ENCODE results near the gene UBE2U.

Gene UBE2U

GRCh38 chr1:64240206-64240605 is 36.8 kb downstream of the UBE2U start:
- in situ Hi-C loops (cut with MboI; ENCODE audit: low sequenced_read_pairs, unreplicated experiment) = loop anchor here (25.0 kb wide), 2 partner anchors 553 to 628 kb away; no protein-coding TSS in a partner anchor
- no peak for DNase-seq (ENCODE audit: low spot score)
- TF ChIP-seq CTCF (IDR thresholded peaks at IDR 0.05; ENCODE audit: borderline replicate concordance, control extremely low read depth, extremely low read depth, insufficient read depth, missing control alignments) = no peak

- no peak for TF ChIP-seq CTCF (IDR thresholded peaks at IDR 0.05; ENCODE audit: borderline replicate concordance, control extremely low read depth, extremely low read depth, insufficient read depth, missing control alignments)
- in situ Hi-C loops (cut with MboI; ENCODE audit: low sequenced_read_pairs, unreplicated experiment) = loop anchor here (25.0 kb wide), 2 partner anchors 554 to 629 kb away; no protein-coding TSS in a partner anchor
These were observed 37.6 kb downstream of the UBE2U start for GRCh38 chr1:64241069-64241468.

GRCh38 chr1:64242895-64243756 is 39.7 kb downstream of the UBE2U start:
- in situ Hi-C loops (cut with MboI; ENCODE audit: low sequenced_read_pairs, unreplicated experiment) = loop anchor here (25.0 kb wide), 2 partner anchors 556 to 631 kb away; no protein-coding TSS in a partner anchor
- DNase-seq (ENCODE audit: low spot score) = no peak
- no peak for TF ChIP-seq CTCF (IDR thresholded peaks at IDR 0.05; ENCODE audit: borderline replicate concordance, control extremely low read depth, extremely low read depth, insufficient read depth, missing control alignments)

More at GRCh38 chr1:64241069-64241468, 37.6 kb downstream of the UBE2U start:
- no peak for DNase-seq (ENCODE audit: low spot score)

- no peak for DNase-seq (ENCODE audit: low spot score)
- in situ Hi-C loops (cut with MboI; ENCODE audit: low sequenced_read_pairs, unreplicated experiment) = loop anchor here (25.0 kb wide), 2 partner anchors 556 to 631 kb away; no protein-coding TSS in a partner anchor
- TF ChIP-seq CTCF (IDR thresholded peaks at IDR 0.05; ENCODE audit: borderline replicate concordance, control extremely low read depth, extremely low read depth, insufficient read depth, missing control alignments) = no peak
These were observed 40.3 kb downstream of the UBE2U start for GRCh38 chr1:64243757-64244080.

GRCh38 chr1:64245495-64245894 is 42.1 kb downstream of the UBE2U start:
- TF ChIP-seq CTCF (IDR thresholded peaks at IDR 0.05; ENCODE audit: borderline replicate concordance, control extremely low read depth, extremely low read depth, insufficient read depth, missing control alignments) = no peak
- DNase-seq (ENCODE audit: low spot score) = no peak
- in situ Hi-C loops (cut with MboI; ENCODE audit: low sequenced_read_pairs, unreplicated experiment) = loop anchor here (25.0 kb wide), 2 partner anchors 558 to 633 kb away; no protein-coding TSS in a partner anchor

- DNase-seq (ENCODE audit: low spot score) = peak; percentile 29
- in situ Hi-C loops (cut with MboI; ENCODE audit: low sequenced_read_pairs, unreplicated experiment) = loop anchor here (25.0 kb wide), 2 partner anchors 559 to 634 kb away; no protein-coding TSS in a partner anchor
- TF ChIP-seq CTCF (IDR thresholded peaks at IDR 0.05; ENCODE audit: borderline replicate concordance, control extremely low read depth, extremely low read depth, insufficient read depth, missing control alignments) = peak; percentile 49
These were observed 43.0 kb downstream of the UBE2U start for GRCh38 chr1:64246294-64246917.
